Duodenal mucosa (tissue), 2 donors: ENCODE measurements around the gene SUPT3H.

Experiments
- H3K27ac ChIP-seq: one replicate; pipeline ENCODE4 v1.7.0; 2013; ENCODE audit warnings: low read depth, low read length
- H3K27me3 ChIP-seq, 2 donors: one replicate each; pipeline ENCODE4 v1.7.0; 2013; ENCODE audit warnings: low read length in 2 of 2, control low read depth in 1 of 2; ENCODE audit not compliant: insufficient read depth in 2 of 2, control insufficient read depth in 1 of 2
- H3K36me3 ChIP-seq, 2 donors: one replicate each; pipeline ENCODE4 v1.7.0; 2013; ENCODE audit warnings: low read length in 2 of 2, control low read depth in 1 of 2; ENCODE audit not compliant: insufficient read depth in 2 of 2, control insufficient read depth in 1 of 2
- H3K4me1 ChIP-seq, 2 donors: one replicate each; pipeline ENCODE4 v1.7.0; 2013; ENCODE audit warnings: low read length in 2 of 2, control low read depth in 1 of 2; ENCODE audit not compliant: insufficient read depth in 2 of 2, control insufficient read depth in 1 of 2
- H3K4me3 ChIP-seq, 2 donors: one replicate each; pipeline ENCODE4 v1.7.0; 2013; ENCODE audit warnings: low read length in 2 of 2, low read depth in 1 of 2
- H3K9ac ChIP-seq, 2 donors: one replicate each; pipeline ENCODE4 v1.7.0; 2013; ENCODE audit warnings: low read length in 2 of 2, low read depth in 1 of 2
- H3K9me3 ChIP-seq, 2 donors: one replicate each; pipeline ENCODE4 v1.7.0; 2013; ENCODE audit warnings: low read length in 2 of 2, control low read depth in 1 of 2; ENCODE audit not compliant: control insufficient read depth in 1 of 2

Gene SUPT3H

GRCh38 chr6:44855562-44856411, 521.9 kb downstream of the SUPT3H start:
- no peak overlapping the region for H3K27ac ChIP-seq
- peaks cover 0 to 15% of the 10 kb centered on the region in 2 donors for H3K4me1 ChIP-seq
- H3K9me3 ChIP-seq: no peaks in the 10 kb centered on the region
- H3K4me3 ChIP-seq: no peak overlapping the region
- no peaks in the 10 kb centered on the region for H3K27me3 ChIP-seq
- H3K9ac ChIP-seq: no peak overlapping the region
- H3K36me3 ChIP-seq: no peaks in the 10 kb centered on the region

GRCh38 chr6:44854712-44855443, 522.9 kb downstream of the SUPT3H start:
- H3K4me1 ChIP-seq: peaks cover 0 to 15% of the 10 kb centered on the region in 2 donors
- no peaks in the 10 kb centered on the region for H3K27me3 ChIP-seq
- no peak overlapping the region for H3K27ac ChIP-seq
- no peaks in the 10 kb centered on the region for H3K9me3 ChIP-seq
- no peak overlapping the region for H3K4me3 ChIP-seq
- H3K9ac ChIP-seq: no peak overlapping the region
- no peaks in the 10 kb centered on the region for H3K36me3 ChIP-seq

DNA sequence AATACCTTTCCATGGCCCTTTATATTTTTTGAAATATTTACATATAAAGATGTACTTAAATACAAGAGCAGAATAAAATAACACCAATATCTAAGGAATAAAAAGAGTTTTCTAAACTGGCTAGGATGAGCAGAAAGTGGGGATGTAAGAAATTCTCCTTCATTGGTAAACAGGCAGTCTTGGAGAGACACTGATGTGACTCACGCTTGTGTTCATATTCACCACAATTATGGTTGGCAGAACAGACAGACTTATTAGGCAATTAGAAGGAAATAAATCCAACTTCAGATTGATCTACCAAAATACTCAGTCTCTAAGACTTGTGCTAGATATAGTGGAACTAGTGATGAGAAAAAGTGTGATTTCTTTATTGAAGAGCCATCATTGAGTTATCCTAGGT, 526.6 kb downstream of the SUPT3H start:
- no peaks in the 10 kb centered on the region for H3K4me1 ChIP-seq
- H3K9ac ChIP-seq: no peak overlapping the region
- H3K36me3 ChIP-seq: no peaks in the 10 kb centered on the region
- no peaks in the 10 kb centered on the region for H3K9me3 ChIP-seq
- no peaks in the 10 kb centered on the region for H3K27me3 ChIP-seq
- H3K4me3 ChIP-seq: no peak overlapping the region
- no peak overlapping the region for H3K27ac ChIP-seq

DNA sequence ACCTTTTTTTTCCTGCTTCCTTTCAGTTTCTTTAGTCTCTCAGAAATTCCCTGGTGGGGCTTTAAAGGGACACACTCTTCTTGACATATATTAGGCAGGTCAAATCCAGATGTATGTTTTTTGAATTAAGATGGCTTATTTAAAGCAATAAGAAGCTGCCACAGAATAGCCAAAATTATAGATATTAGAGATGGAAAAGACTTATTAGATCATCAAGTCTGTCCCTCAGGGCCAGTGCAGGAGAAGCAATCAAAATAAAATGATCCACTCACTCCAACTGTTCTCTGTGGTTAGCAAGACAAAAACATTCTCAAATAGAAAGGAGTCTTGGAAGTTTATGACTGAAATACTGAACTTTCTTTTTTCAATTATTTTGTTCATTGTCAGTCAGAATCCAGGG, 527.4 kb downstream of the SUPT3H start:
- Histone ChIP-seq H3K27ac (no peak overlapping the region), H3K9me3 (no peaks in the 10 kb centered on the region), H3K4me1 (no peaks in the 10 kb centered on the region), H3K36me3 (no peaks in the 10 kb centered on the region), H3K9ac (no peak overlapping the region), H3K27me3 (no peaks in the 10 kb centered on the region), H3K4me3 (no peak overlapping the region)

DNA sequence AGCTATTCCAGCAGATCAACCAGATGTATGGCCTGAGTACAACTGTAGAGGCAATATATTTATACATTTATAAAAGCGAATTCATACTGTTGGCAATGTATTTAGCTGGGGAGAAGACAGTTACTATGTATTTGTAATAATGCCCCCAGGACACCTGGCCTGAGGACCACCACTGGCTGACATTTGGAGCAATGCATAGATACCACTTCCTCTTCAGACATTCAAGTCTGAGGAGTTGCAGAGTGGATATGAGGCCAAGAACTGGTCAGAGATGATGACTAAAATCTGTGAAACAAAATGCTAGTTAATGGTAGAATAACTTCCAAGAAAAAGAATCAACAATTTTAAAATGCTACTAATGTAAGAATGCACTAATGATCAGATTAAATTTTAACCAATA, 527.9 kb downstream of the SUPT3H start:
- Histone ChIP-seq H3K9me3 (no peaks in the 10 kb centered on the region), H3K27ac (no peak overlapping the region), H3K4me1 (no peaks in the 10 kb centered on the region), H3K27me3 (no peaks in the 10 kb centered on the region), H3K9ac (no peak overlapping the region), H3K4me3 (no peak overlapping the region), H3K36me3 (no peaks in the 10 kb centered on the region)

- Histone ChIP-seq H3K9ac (no peak overlapping the region), H3K27me3 (no peaks in the 10 kb centered on the region), H3K9me3 (no peaks in the 10 kb centered on the region), H3K4me3 (no peak overlapping the region), H3K4me1 (no peaks in the 10 kb centered on the region), H3K27ac (no peak overlapping the region), H3K36me3 (no peaks in the 10 kb centered on the region)
These were observed 534.0 kb downstream of the SUPT3H start for GRCh38 chr6:44843734-44844133.

DNA sequence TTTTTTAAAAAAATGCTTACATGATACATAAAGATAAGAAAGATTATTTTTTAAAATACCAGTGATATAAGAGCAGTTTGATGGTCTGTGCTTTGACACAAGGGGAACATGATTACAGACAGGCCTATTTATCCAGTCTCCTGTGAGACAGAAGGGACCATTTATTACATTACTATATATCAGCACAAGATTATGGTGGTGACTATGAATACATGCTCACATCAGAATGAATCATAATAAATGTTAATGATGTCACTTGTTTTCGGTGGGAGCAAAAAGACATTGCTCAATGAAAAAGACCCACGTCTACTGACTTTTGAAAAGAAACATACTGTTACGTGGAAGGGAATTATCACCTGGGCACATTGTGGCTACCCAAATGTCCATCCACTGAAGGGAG, 535.1 kb downstream of the SUPT3H start:
- H3K4me3 ChIP-seq: no peak overlapping the region
- H3K9me3 ChIP-seq: no peaks in the 10 kb centered on the region
- no peaks in the 10 kb centered on the region for H3K27me3 ChIP-seq
- no peak overlapping the region for H3K27ac ChIP-seq
- no peaks in the 10 kb centered on the region for H3K36me3 ChIP-seq
- no peak overlapping the region for H3K9ac ChIP-seq
- no peaks in the 10 kb centered on the region for H3K4me1 ChIP-seq

DNA sequence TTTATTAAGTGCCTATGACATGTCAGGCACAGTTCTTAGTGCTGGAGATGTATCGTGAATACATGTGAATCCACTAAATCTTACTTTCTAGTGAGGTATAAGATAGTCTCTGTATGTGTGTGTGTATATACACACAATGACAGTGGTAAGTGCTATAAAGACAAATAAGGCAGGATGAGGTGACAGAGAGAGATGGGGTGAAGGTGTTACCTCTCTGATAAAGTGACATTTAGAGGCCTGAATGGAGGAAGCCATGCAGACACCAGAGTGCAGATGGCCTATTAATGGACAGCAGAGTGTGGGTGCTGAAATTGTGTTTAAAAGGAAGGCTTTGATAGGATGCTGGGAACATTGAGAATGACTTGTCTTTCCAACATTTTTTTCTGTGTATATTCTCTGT, 535.9 kb downstream of the SUPT3H start:
- Histone ChIP-seq H3K9ac (no peak overlapping the region), H3K36me3 (no peaks in the 10 kb centered on the region), H3K4me3 (no peak overlapping the region), H3K4me1 (no peaks in the 10 kb centered on the region), H3K9me3 (no peaks in the 10 kb centered on the region), H3K27ac (no peak overlapping the region), H3K27me3 (no peaks in the 10 kb centered on the region)

DNA sequence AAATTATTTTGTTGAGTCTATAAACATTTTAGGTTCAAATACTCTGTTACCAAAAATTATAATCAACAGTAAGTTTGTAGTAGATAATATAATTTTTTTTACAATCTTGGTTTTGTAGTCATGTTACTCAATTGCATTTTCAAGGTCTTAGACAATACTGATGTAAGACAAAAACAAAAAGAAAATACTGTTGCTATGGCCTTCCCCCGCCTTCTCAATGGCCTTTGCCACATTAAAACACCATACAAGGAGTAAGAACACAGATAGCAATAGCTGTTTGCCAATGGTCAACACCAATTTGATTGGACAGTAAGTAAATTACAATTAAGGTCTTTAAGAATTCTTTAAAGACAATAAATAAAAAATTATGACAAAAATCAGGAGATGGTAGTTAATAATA, 540.0 kb downstream of the SUPT3H start:
- no peaks in the 10 kb centered on the region for H3K27me3 ChIP-seq

GRCh38 chr6:44837255-44837654, 540.5 kb downstream of the SUPT3H start:
- H3K36me3 ChIP-seq: no peaks in the 10 kb centered on the region
- no peaks in the 10 kb centered on the region for H3K4me1 ChIP-seq
- H3K27ac ChIP-seq: no peak overlapping the region
- H3K4me3 ChIP-seq: no peak overlapping the region
- no peaks in the 10 kb centered on the region for H3K9me3 ChIP-seq
- H3K9ac ChIP-seq: no peak overlapping the region
- H3K27me3 ChIP-seq: no peaks in the 10 kb centered on the region

More for the DNA sequence above, 540.0 kb downstream of the SUPT3H start:
- H3K4me3 ChIP-seq: no peak overlapping the region
- no peak overlapping the region for H3K27ac ChIP-seq
- H3K36me3 ChIP-seq: no peaks in the 10 kb centered on the region
- H3K9ac ChIP-seq: no peak overlapping the region
- H3K4me1 ChIP-seq: no peaks in the 10 kb centered on the region
- no peaks in the 10 kb centered on the region for H3K9me3 ChIP-seq
